Measurements from ENCODE around the gene ABLIM1.

DNA sequence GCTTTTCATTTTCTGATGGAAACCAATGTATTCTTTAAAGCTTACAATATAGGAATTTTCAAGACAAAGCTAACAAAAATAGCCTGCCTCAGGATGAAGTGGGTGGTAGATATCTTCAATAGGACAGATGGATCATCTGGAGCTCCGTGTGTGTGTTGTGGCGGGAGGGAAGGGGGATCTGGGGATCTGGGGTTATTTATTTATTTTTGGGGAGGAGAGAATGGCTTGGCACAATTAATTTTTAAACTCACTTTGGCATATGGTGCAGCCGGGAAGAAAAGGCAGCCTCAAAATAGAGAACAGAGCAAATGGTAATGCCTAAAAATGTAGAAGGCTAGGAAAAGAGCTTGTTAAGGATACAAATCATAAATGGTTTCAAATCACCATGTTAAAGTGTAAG lies 11.6 kb upstream of the ABLIM1 start:
- TF ChIP-seq, protein P1, sequence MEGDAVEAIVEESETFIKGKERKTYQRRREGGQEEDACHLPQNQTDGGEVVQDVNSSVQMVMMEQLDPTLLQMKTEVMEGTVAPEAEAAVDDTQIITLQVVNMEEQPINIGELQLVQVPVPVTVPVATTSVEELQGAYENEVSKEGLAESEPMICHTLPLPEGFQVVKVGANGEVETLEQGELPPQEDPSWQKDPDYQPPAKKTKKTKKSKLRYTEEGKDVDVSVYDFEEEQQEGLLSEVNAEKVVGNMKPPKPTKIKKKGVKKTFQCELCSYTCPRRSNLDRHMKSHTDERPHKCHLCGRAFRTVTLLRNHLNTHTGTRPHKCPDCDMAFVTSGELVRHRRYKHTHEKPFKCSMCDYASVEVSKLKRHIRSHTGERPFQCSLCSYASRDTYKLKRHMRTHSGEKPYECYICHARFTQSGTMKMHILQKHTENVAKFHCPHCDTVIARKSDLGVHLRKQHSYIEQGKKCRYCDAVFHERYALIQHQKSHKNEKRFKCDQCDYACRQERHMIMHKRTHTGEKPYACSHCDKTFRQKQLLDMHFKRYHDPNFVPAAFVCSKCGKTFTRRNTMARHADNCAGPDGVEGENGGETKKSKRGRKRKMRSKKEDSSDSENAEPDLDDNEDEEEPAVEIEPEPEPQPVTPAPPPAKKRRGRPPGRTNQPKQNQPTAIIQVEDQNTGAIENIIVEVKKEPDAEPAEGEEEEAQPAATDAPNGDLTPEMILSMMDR (IDR thresholded peaks at IDR 0.05; ENCODE audit: insufficient read depth, low read depth, low read length) = no peak
- no peak for TF ChIP-seq EZH2 (IDR thresholded peaks at IDR 0.05; ENCODE audit: insufficient read depth, low read length)
